Naive thymus-derived CD4-positive, alpha-beta T cell (primary cell): ENCODE measurements around the gene ARL3. TPM values are rescaled to one million over a fixed set of nuclear protein-coding genes. Genes with fewer than 3 reads are reported as not detected.

Experiments used
- ATAC-seq: fragments of 150-1000 bp; cut with Tn5 transposase; 2 replicates; pipeline ENCODE4 v1.10.0; 2021; ENCODE audit warnings: mild to moderate bottlenecking, moderate library complexity
- CTCF ChIA-PET: fragments of 350-600 bp; sonication (Branson Sonifier 250); formaldehyde crosslinking; loops from one replicate; lab custom pipeline; 2021; ENCODE audit warnings: antibody characterized with exemption; lab: Charles Lee
- POLR2A ChIA-PET: fragments of 350-600 bp; sonication (Branson Sonifier 250); formaldehyde crosslinking; loops from one replicate; lab custom pipeline; 2021; ENCODE audit warnings: antibody characterized with exemption, inconsistent platforms; lab: Charles Lee
- DNase-seq, 9 donors: peaks; one replicate each; pipeline versions ENCODE4 v3.0.0 to v3.0.0-alpha.2; 2020 to 2022; ENCODE audit warnings: mixed read lengths in 1 of 9
- H3K27ac ChIP-seq: one replicate; pipeline ENCODE4 v1.7.0; 2013; ENCODE audit warnings: mild to moderate bottlenecking, low read depth, low read length, moderate library complexity
- H3K27me3 ChIP-seq, 2 donors: one replicate each; pipeline ENCODE4 v1.7.0; 2013; ENCODE audit warnings: low read length in 2 of 2, mild to moderate bottlenecking in 2 of 2, moderate library complexity in 2 of 2; ENCODE audit not compliant: control insufficient read depth in 2 of 2, insufficient read depth in 2 of 2
- H3K36me3 ChIP-seq, 3 experiments: 1 replicate in 2 of 3; 2 replicates in 1 of 3; pipeline ENCODE4 v1.7.0; 2013; ENCODE audit warnings: low read length in 3 of 3, mild to moderate bottlenecking in 3 of 3, moderate library complexity in 1 of 3; ENCODE audit not compliant: insufficient read depth in 3 of 3, control insufficient read depth in 2 of 3
- H3K4me1 ChIP-seq, 2 donors: one replicate each; pipeline ENCODE4 v1.7.0; 2013; ENCODE audit warnings: low read length in 2 of 2, mild to moderate bottlenecking in 2 of 2, moderate library complexity in 1 of 2; ENCODE audit not compliant: control insufficient read depth in 2 of 2, insufficient read depth in 2 of 2
- H3K4me3 ChIP-seq: 2 replicates; pipeline ENCODE4 v1.7.0; 2013; ENCODE audit warnings: mild to moderate bottlenecking, low read length
- H3K9me3 ChIP-seq, 3 experiments: 1 replicate in 2 of 3; 2 replicates in 1 of 3; pipeline ENCODE4 v1.7.0; 2013; ENCODE audit warnings: low read length in 3 of 3; ENCODE audit not compliant: control insufficient read depth in 2 of 3
- H3K27ac Mint-ChIP-seq, 9 donors: one replicate each; pipeline ENCODE4 v1.8.0; 2020 to 2022; ENCODE audit warnings: mixed read lengths in 9 of 9, mild to moderate bottlenecking in 8 of 9, moderate library complexity in 5 of 9, inconsistent platforms in 2 of 9
- H3K27me3 Mint-ChIP-seq, 5 donors: one replicate each; pipeline ENCODE4 v1.8.0; 2021 to 2022; ENCODE audit warnings: mixed read lengths in 5 of 5, mild to moderate bottlenecking in 1 of 5
- H3K36me3 Mint-ChIP-seq, 5 donors: one replicate each; pipeline ENCODE4 v1.8.0; 2020 to 2022; ENCODE audit warnings: mixed read lengths in 5 of 5, mild to moderate bottlenecking in 3 of 5, inconsistent platforms in 1 of 5
- H3K4me1 Mint-ChIP-seq, 7 donors: one replicate each; pipeline ENCODE4 v1.8.0; 2020 to 2022; ENCODE audit warnings: mixed read lengths in 7 of 7, mild to moderate bottlenecking in 3 of 7, inconsistent platforms in 1 of 7
- H3K4me3 Mint-ChIP-seq, 10 donors: one replicate each; pipeline ENCODE4 v1.8.0; 2020 to 2022; ENCODE audit warnings: mild to moderate bottlenecking in 10 of 10, mixed read lengths in 10 of 10, moderate library complexity in 6 of 10, inconsistent platforms in 2 of 10
- H3K9me3 Mint-ChIP-seq, 11 donors: one replicate each; pipeline ENCODE4 v1.8.0; 2020 to 2022; ENCODE audit warnings: mixed read lengths in 11 of 11, mild to moderate bottlenecking in 4 of 11, inconsistent platforms in 1 of 11, moderate library complexity in 1 of 11
- intact Hi-C, 2 donors: fragments of 100-400 bp; cut with micrococcal nuclease; formaldehyde crosslinking; loops; one replicate each; pipeline ENCODE4 v1.15.1; 2023
- polyA plus RNA-seq, 2 donors: library from polyadenylated mRNA; unstranded; fragments of 300-500 nt; fragmentation: Illumina TruSeq; gene quantifications; one replicate each; pipeline ENCODE4 v1.2.3, GENCODE V29; 2021
- total RNA-seq, 6 experiments: library from RNA in 5 of 6; stranded (reverse) in 5 of 6; gene quantifications; 1 replicate in 5 of 6; 2 replicates in 1 of 6; pipeline ENCODE4 v1.2.3 and lab custom pipeline; 2021 to 2026

The ARL3 gene
- total and polyA plus RNA-seq, 7 experiments from 2014 or later = 1.3 to 5.1 (median 2.9) TPM

- H3K36me3 Mint-ChIP-seq = peaks cover 0 to 29% (median 4%) of the 10 kb centered on the region in 5 donors
- peaks cover 66 to 80% (median 77%) of the 10 kb centered on the region in 7 donors for H3K4me1 Mint-ChIP-seq
- Histone ChIP-seq H3K4me3 (peak overlapping the region; percentile 44), H3K9me3 (no peaks in the 10 kb centered on the region), H3K27me3 (no peaks in the 10 kb centered on the region), H3K36me3 (peaks cover 8 to 19% (median 9%) of the 10 kb centered on the region in 3 experiments), H3K4me1 (peaks cover 64 to 69% of the 10 kb centered on the region in 2 donors), H3K27ac (peak overlapping the region; percentile 98)
- CTCF ChIA-PET = interaction anchor here (0.8 to 1.9 kb wide), 3 partner anchors 25 to 66 kb away, joined by 3 to 6 read pairs (median 3); no protein-coding TSS in a partner anchor
- no peak for ATAC-seq
- no peaks in the 10 kb centered on the region for H3K27me3 Mint-ChIP-seq
- H3K9me3 Mint-ChIP-seq = no peaks in the 10 kb centered on the region
- peak overlapping the region; percentile 63 to 99 (median 96) for H3K27ac Mint-ChIP-seq
- intact Hi-C loops = loop anchor here (5.0 to 10.0 kb wide), 5 partner anchors 148 to 1616 kb away; partner anchors contain the start of genes GBF1 (in 1 of the 2), GSTO2 (in 1 of the 2), OGA (in 1 of the 2) and PITX3 (in 1 of the 2)
- DNase-seq = peak in 7 of 9 donors; percentile 32 to 57 (median 47)
- peak overlapping the region; percentile 91 to 99 (median 98) for H3K4me3 Mint-ChIP-seq
- POLR2A ChIA-PET = interaction anchor here (2.3 to 6.4 kb wide), 4 partner anchors 10 to 63 kb away, joined by 9 to 83 read pairs (median 16); partner anchors contain the start of genes ARL3 and SFXN2
These were observed 65.1 kb downstream of the ARL3 start for GRCh38 chr10:102648889-102649796.

- DNase-seq (no peak), ATAC-seq (no peak)
- Mint-ChIP-seq H3K9me3 (no peaks in the 10 kb centered on the region), H3K27me3 (no peaks in the 10 kb centered on the region), H3K4me1 (peaks cover 59 to 73% (median 69%) of the 10 kb centered on the region in 7 donors), H3K4me3 (peak overlapping the region; percentile 91 to 99 (median 98)), H3K36me3 (peaks cover 0 to 29% (median 4%) of the 10 kb centered on the region in 5 donors), H3K27ac (peak overlapping the region; percentile 82 to 99 (median 96))
- Histone ChIP-seq H3K36me3 (peaks cover 3 to 12% (median 5%) of the 10 kb centered on the region in 3 experiments), H3K27me3 (no peaks in the 10 kb centered on the region), H3K4me3 (peak overlapping the region; percentile 44), H3K27ac (peak overlapping the region; percentile 98), H3K4me1 (peaks cover 63 to 65% of the 10 kb centered on the region in 2 donors), H3K9me3 (no peaks in the 10 kb centered on the region)
- intact Hi-C loops = loop anchor here (5.0 to 10.0 kb wide), 5 partner anchors 149 to 1616 kb away; partner anchors contain the start of genes GBF1 (in 1 of the 2), GSTO2 (in 1 of the 2), OGA (in 1 of the 2) and PITX3 (in 1 of the 2)
- ChIA-PET CTCF (no interaction called here), POLR2A (interaction anchor here (1.1 to 6.4 kb wide), 3 partner anchors 25 to 145 kb away, joined by 3 to 169 read pairs (median 83); partner anchors contain the start of genes ARL3 and SFXN2)
These were observed 65.8 kb downstream of the ARL3 start for GRCh38 chr10:102648269-102648888.

- intact Hi-C loops = loop anchor here (5.0 to 10.0 kb wide), 5 partner anchors 150 to 1617 kb away; partner anchors contain the start of genes GBF1 (in 1 of the 2), GSTO2 (in 1 of the 2), OGA (in 1 of the 2) and PITX3 (in 1 of the 2)
- H3K36me3 Mint-ChIP-seq = peaks cover 0 to 23% (median 0%) of the 10 kb centered on the region in 5 donors
- Histone ChIP-seq H3K27ac (peak overlapping the region; percentile 98), H3K36me3 (peaks cover 0 to 12% (median 0%) of the 10 kb centered on the region in 3 experiments), H3K4me3 (peak overlapping the region; percentile 99), H3K4me1 (peaks cover 57% of the 10 kb centered on the region in 2 donors), H3K27me3 (no peaks in the 10 kb centered on the region), H3K9me3 (no peaks in the 10 kb centered on the region)
- H3K27ac Mint-ChIP-seq = peak overlapping the region; percentile 89 to 99 (median 96)
- peaks cover 52 to 66% (median 62%) of the 10 kb centered on the region in 7 donors for H3K4me1 Mint-ChIP-seq
- H3K27me3 Mint-ChIP-seq = no peaks in the 10 kb centered on the region
- ChIA-PET POLR2A (interaction anchor here (0.6 to 6.4 kb wide), 6 partner anchors 10 to 618 kb away, joined by 3 to 169 read pairs (median 45); partner anchors contain the start of genes ARL3 and SFXN2), CTCF (interaction anchor here (4.1 kb wide), 1 partner anchor 27 kb away, joined by 22 read pairs; no protein-coding TSS in a partner anchor)
- DNase-seq = no peak
- no peak for ATAC-seq
- H3K9me3 Mint-ChIP-seq = no peaks in the 10 kb centered on the region
- H3K4me3 Mint-ChIP-seq = peak overlapping the region; percentile 91 to 99 (median 98)
These were observed 66.5 kb downstream of the ARL3 start for GRCh38 chr10:102647443-102648268.

GRCh38 chr10:102646610-102647442, 67.4 kb downstream of the ARL3 start:
- peak overlapping the region; percentile 98 for H3K27ac ChIP-seq
- ChIA-PET CTCF (interaction anchor here (1.4 to 4.1 kb wide), 3 partner anchors 11 to 67 kb away, joined by 3 to 22 read pairs (median 16); partner anchors contain the start of genes ARL3 and SFXN2), POLR2A (interaction anchor here (0.6 to 6.4 kb wide), 15 partner anchors 7 to 617 kb away, joined by 3 to 169 read pairs (median 5); partner anchors contain the start of genes ARL3, SFXN2 and WBP1L)
- no peaks in the 10 kb centered on the region for H3K27me3 Mint-ChIP-seq
- peaks cover 0 to 19% (median 0%) of the 10 kb centered on the region in 5 donors for H3K36me3 Mint-ChIP-seq
- peaks cover 46 to 60% (median 56%) of the 10 kb centered on the region in 7 donors for H3K4me1 Mint-ChIP-seq
- peak overlapping the region; percentile 89 to 99 (median 96) for H3K27ac Mint-ChIP-seq
- ATAC-seq = no peak
- no peaks in the 10 kb centered on the region for H3K9me3 ChIP-seq
- H3K4me1 ChIP-seq = peaks cover 49% of the 10 kb centered on the region in 2 donors
- peak overlapping the region; percentile 91 to 99 (median 98) for H3K4me3 Mint-ChIP-seq
- no peaks in the 10 kb centered on the region for H3K9me3 Mint-ChIP-seq
- H3K36me3 ChIP-seq = peaks cover 0 to 12% (median 0%) of the 10 kb centered on the region in 3 experiments
- H3K4me3 ChIP-seq = peak overlapping the region; percentile 99
- intact Hi-C loops = loop anchor here (1.0 to 10.0 kb wide), 9 partner anchors 14 to 1618 kb away; partner anchors contain the start of genes ARL3 (in 1 of the 2), GBF1 (in 1 of the 2), GSTO2 (in 1 of the 2) and OGA (in 1 of the 2)
- no peaks in the 10 kb centered on the region for H3K27me3 ChIP-seq
- peak in 8 of 9 donors; percentile 29 to 60 (median 47) for DNase-seq
